K562 (cell line): ENCODE results near the gene NOTCH1. TPM values are rescaled to one million over a fixed set of nuclear protein-coding genes. Genes with fewer than 3 reads are reported as not detected.

ENCODE experiments used
- CSDE1 ChIP-seq, 2 experiments: fragments of 450-650 bp; IDR thresholded peaks; 2 replicates each; pipeline ENCODE4 v1.6.1; 2016; ENCODE audit warnings: mild to moderate bottlenecking in 1 of 2
- HDAC3 ChIP-seq: fragments of 450-650 bp; IDR thresholded peaks from 2 replicates; pipeline ENCODE4 v1.6.1; 2018; ENCODE audit warnings: borderline replicate concordance, mild to moderate bottlenecking, moderate library complexity; ENCODE audit not compliant: partially characterized antibody
- ILF3 ChIP-seq: fragments of 450-650 bp; IDR thresholded peaks from 2 replicates; pipeline ENCODE4 v1.6.1; 2018; ENCODE audit warnings: antibody characterized with exemption, mild to moderate bottlenecking, moderate library complexity, borderline replicate concordance
- KDM4B ChIP-seq, 2 experiments: fragments of 450-650 bp in 1 of 2; sonication (generic) in 1 of 2; IDR thresholded peaks; 2 replicates each; pipeline ENCODE4 v1.6.1; 2016 to 2017; ENCODE audit warnings: borderline replicate concordance in 2 of 2, antibody characterized with exemption in 1 of 2, low read depth in 1 of 2, mild to moderate bottlenecking in 1 of 2
- KDM5B ChIP-seq: fragments of 200-600 bp; sonication (generic); IDR thresholded peaks from 2 replicates; pipeline ENCODE4 v1.6.1; 2012; ENCODE audit warnings: low read depth, mild to moderate bottlenecking, moderate library complexity, low read length, control low read depth, inconsistent platforms; ENCODE audit not compliant: insufficient replicate concordance
- NCOA2 ChIP-seq, 2 experiments: fragments of 450-650 bp; IDR thresholded peaks; 2 replicates each; pipeline ENCODE4 v1.6.1; 2018; ENCODE audit warnings: mild to moderate bottlenecking in 2 of 2, moderate library complexity in 1 of 2; ENCODE audit not compliant: partially characterized antibody in 2 of 2
- RBM22 ChIP-seq: fragments of 200-400 bp; formaldehyde crosslinking; IDR thresholded peaks from 2 replicates; pipeline ENCODE4 v1.6.1; 2018; ENCODE audit warnings: low read length, low read depth; ENCODE audit not compliant: poor library complexity, severe bottlenecking
- SIN3A ChIP-seq, 2 experiments: fragments of 150-350 bp in 1 of 2; IDR thresholded peaks; 2 replicates each; pipeline ENCODE4 v1.6.1; 2011 to 2016; ENCODE audit warnings: borderline replicate concordance in 2 of 2, low read depth in 2 of 2, low read length in 2 of 2, mild to moderate bottlenecking in 2 of 2, moderate library complexity in 2 of 2; ENCODE audit not compliant: control insufficient read depth in 1 of 2
- UBTF ChIP-seq, 2 experiments: IDR thresholded peaks; 2 replicates each; pipeline ENCODE4 v1.6.1; 2012; ENCODE audit warnings: improper control_type of control experiment in 2 of 2, low read depth in 2 of 2, low read length in 2 of 2, borderline replicate concordance in 1 of 2
- YY1 ChIP-seq, 3 experiments: IDR thresholded peaks; 2 replicates each; pipeline ENCODE4 v1.6.1; 2011; ENCODE audit warnings: low read length in 2 of 3, mild to moderate bottlenecking in 2 of 3, moderate library complexity in 2 of 3, borderline replicate concordance in 1 of 3, control low read depth in 1 of 3, low read depth in 1 of 3; ENCODE audit not compliant: insufficient read depth in 3 of 3, insufficient replicate concordance in 2 of 3, control insufficient read depth in 1 of 3, insufficient read length in 1 of 3; ENCODE audit errors: extremely low read depth in 1 of 3
- ZFP91 ChIP-seq: sonication (generic); formaldehyde crosslinking; IDR thresholded peaks from 2 replicates; pipeline ENCODE4 v1.8.0; 2022; ENCODE audit warnings: mild to moderate bottlenecking, missing genetic modification reagents
- ZMIZ1 ChIP-seq, 2 experiments: fragments of 150-350 bp in 1 of 2; IDR thresholded peaks; 2 replicates each; pipeline ENCODE4 v1.6.1; 2012 to 2016; ENCODE audit warnings: low read depth in 2 of 2, low read length in 2 of 2, mild to moderate bottlenecking in 1 of 2, moderate library complexity in 1 of 2
- polyA plus RNA-seq, 8 experiments: library from polyadenylated mRNA; depleted of rRNA in 4 of 8; stranded (reverse) in 5 of 8; unstranded in 3 of 8; fragments of >200 nt; fragmentation: Nextera tagmentation in 2 of 8; fragmentation: Illumina TruSeq in 1 of 8; extraction: Ambion mirVana in 2 of 8; extraction: Trizol in 1 of 8; gene quantifications; 2 replicates each; pipeline versions ENCODE4 v1.2.1 to v1.2.3, GENCODE V29; 2011 to 2014; ENCODE audit warnings: inconsistent platforms in 1 of 8, missing spikeins in 1 of 8
- total RNA-seq, 7 experiments: library from RNA; depleted of rRNA in 6 of 7; stranded (reverse); fragments of >200 nt in 6 of 7; fragmentation: Illumina TruSeq in 2 of 7; extraction: Trizol in 2 of 7; gene quantifications; 2 replicates each; pipeline versions ENCODE4 v1.2.1 to v1.2.3, GENCODE V29; 2011 to 2021; ENCODE audit warnings: low replicate concordance in 1 of 7
- TF ChIP-seq, protein P1 (sequence below), 2 experiments: IDR thresholded peaks; 2 replicates each; pipeline ENCODE4 v1.6.1; 2011; ENCODE audit warnings: borderline replicate concordance in 1 of 2, control low read depth in 1 of 2, low read depth in 1 of 2, low read length in 1 of 2, mild to moderate bottlenecking in 1 of 2, mixed read lengths in 1 of 2, moderate library complexity in 1 of 2; ENCODE audit not compliant: insufficient read depth in 1 of 2, insufficient read length in 1 of 2, poor library complexity in 1 of 2, severe bottlenecking in 1 of 2; ENCODE audit errors: extremely low read depth in 1 of 2

The NOTCH1 gene
- total and polyA plus RNA-seq, 9 of the 15 experiments (the other 6 are each of a cell fraction or from before 2014, with no cell fraction given), result 0.03 to 31.4 (median 2.3) TPM

- TF ChIP-seq HDAC3 (no peak), KDM4B (IDR thresholded peaks at IDR 0.05; ENCODE audit: borderline replicate concordance in 2 of 2, low read depth in 1 of 2) (no peak), RBM22 (no peak), CSDE1 (IDR thresholded peaks at IDR 0.05) (no peak), ZMIZ1 (IDR thresholded peaks at IDR 0.05; ENCODE audit: low read depth in 2 of 2, low read length in 2 of 2) (no peak), UBTF (IDR thresholded peaks at IDR 0.05; ENCODE audit: borderline replicate concordance in 1 of 2, low read depth in 2 of 2, low read length in 2 of 2) (peak; percentile 23 to 73; a peak in 1 of 4 replicates), ZFP91 (CRISPR knock-in tag) (no peak), SIN3A (IDR thresholded peaks at IDR 0.05; ENCODE audit: borderline replicate concordance in 2 of 2, control insufficient read depth in 1 of 2, low read depth in 2 of 2, low read length in 2 of 2) (peak in 1 of 2 experiments; percentile 15; a peak in 1 of 4 replicates), NCOA2 (IDR thresholded peaks at IDR 0.05; ENCODE audit: partially characterized antibody in 2 of 2) (no peak), ILF3 (no peak), YY1 (IDR thresholded peaks at IDR 0.05; ENCODE audit: borderline replicate concordance in 1 of 3, control insufficient read depth in 1 of 3, extremely low read depth in 1 of 3, insufficient read depth in 3 of 3, insufficient read length in 1 of 3, insufficient replicate concordance in 2 of 3, low read depth in 1 of 3, low read length in 2 of 3) (no peak), KDM5B (peak; percentile 58)
- TF ChIP-seq, protein P1, sequence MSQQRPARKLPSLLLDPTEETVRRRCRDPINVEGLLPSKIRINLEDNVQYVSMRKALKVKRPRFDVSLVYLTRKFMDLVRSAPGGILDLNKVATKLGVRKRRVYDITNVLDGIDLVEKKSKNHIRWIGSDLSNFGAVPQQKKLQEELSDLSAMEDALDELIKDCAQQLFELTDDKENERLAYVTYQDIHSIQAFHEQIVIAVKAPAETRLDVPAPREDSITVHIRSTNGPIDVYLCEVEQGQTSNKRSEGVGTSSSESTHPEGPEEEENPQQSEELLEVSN (IDR thresholded peaks at IDR 0.05; ENCODE audit: borderline replicate concordance in 1 of 2, extremely low read depth in 1 of 2, insufficient read depth in 1 of 2, insufficient read length in 1 of 2, low read depth in 1 of 2, low read length in 1 of 2, poor library complexity in 1 of 2, severe bottlenecking in 1 of 2), result peak; percentile 12 to 49
Observed at GRCh38 chr9:136545965-136546696, at the start of gene NOTCH1 (continued).
